ENCODE data around the gene ASPDH.

Gene ASPDH

GRCh38 chr19:50513746-50514345, at the start of gene ASPDH:
TSS of gene ASPDH (minus strand) at chr19:50513913. CDS start at chr19:50513823, 90 bp downstream.
- no peak for FAIRE-seq

- FAIRE-seq, result no peak
These were observed 49.3 kb upstream of the ASPDH start for GRCh38 chr19:50562996-50563395.

- no peak for FAIRE-seq
These were observed 48.6 kb upstream of the ASPDH start for GRCh38 chr19:50562329-50562728.

- FAIRE-seq, result no peak
These were observed 45.9 kb upstream of the ASPDH start for GRCh38 chr19:50559636-50560035.

GRCh38 chr19:50558449-50558848, 44.7 kb upstream of the ASPDH start:
- FAIRE-seq, result no peak

- FAIRE-seq, result no peak
These were observed 44.3 kb upstream of the ASPDH start for GRCh38 chr19:50558039-50558438.

- no peak for FAIRE-seq
These were observed 43.4 kb upstream of the ASPDH start for GRCh38 chr19:50557009-50557613.

- FAIRE-seq, result no peak
These were observed 42.7 kb upstream of the ASPDH start for GRCh38 chr19:50556282-50557008.

GRCh38 chr19:50555450-50556281, 42.0 kb upstream of the ASPDH start:
- no peak for FAIRE-seq

- FAIRE-seq, result no peak
These were observed 41.3 kb upstream of the ASPDH start for GRCh38 chr19:50555033-50555432.

- FAIRE-seq, result no peak
These were observed 40.5 kb upstream of the ASPDH start for GRCh38 chr19:50554212-50554611.

- no peak for FAIRE-seq
These were observed 39.5 kb upstream of the ASPDH start for GRCh38 chr19:50553134-50553703.

- no peak for FAIRE-seq
These were observed 38.8 kb upstream of the ASPDH start for GRCh38 chr19:50552540-50552939.

- FAIRE-seq, result no peak
These were observed 38.0 kb upstream of the ASPDH start for GRCh38 chr19:50551715-50552187.

GRCh38 chr19:50551034-50551714, 37.5 kb upstream of the ASPDH start:
- FAIRE-seq, result no peak

- FAIRE-seq, result no peak
These were observed 36.9 kb upstream of the ASPDH start for GRCh38 chr19:50550594-50550966.

- FAIRE-seq, result no peak
These were observed 36.3 kb upstream of the ASPDH start for GRCh38 chr19:50549927-50550593.

GRCh38 chr19:50549059-50549926, 35.6 kb upstream of the ASPDH start:
- no peak for FAIRE-seq

GRCh38 chr19:50548191-50549058, 34.7 kb upstream of the ASPDH start:
- no peak for FAIRE-seq
